Measurements from ENCODE around the gene FLOT1.

GRCh38 chr6:30721198-30722024 lies 21.1 kb downstream of the FLOT1 start:
- TF ChIP-seq, protein P1, sequence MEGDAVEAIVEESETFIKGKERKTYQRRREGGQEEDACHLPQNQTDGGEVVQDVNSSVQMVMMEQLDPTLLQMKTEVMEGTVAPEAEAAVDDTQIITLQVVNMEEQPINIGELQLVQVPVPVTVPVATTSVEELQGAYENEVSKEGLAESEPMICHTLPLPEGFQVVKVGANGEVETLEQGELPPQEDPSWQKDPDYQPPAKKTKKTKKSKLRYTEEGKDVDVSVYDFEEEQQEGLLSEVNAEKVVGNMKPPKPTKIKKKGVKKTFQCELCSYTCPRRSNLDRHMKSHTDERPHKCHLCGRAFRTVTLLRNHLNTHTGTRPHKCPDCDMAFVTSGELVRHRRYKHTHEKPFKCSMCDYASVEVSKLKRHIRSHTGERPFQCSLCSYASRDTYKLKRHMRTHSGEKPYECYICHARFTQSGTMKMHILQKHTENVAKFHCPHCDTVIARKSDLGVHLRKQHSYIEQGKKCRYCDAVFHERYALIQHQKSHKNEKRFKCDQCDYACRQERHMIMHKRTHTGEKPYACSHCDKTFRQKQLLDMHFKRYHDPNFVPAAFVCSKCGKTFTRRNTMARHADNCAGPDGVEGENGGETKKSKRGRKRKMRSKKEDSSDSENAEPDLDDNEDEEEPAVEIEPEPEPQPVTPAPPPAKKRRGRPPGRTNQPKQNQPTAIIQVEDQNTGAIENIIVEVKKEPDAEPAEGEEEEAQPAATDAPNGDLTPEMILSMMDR (IDR thresholded peaks at IDR 0.05; ENCODE audit: insufficient read depth, low read length, poor library complexity, severe bottlenecking), result peak; percentile 27
- TF ChIP-seq EZH2phosphoT487 (conservative IDR thresholded peaks at IDR 0.05; ENCODE audit: low read length), result no peak

All from SU-DHL-6 (cell line).